Fibroblast of pulmonary artery (primary cell): ENCODE measurements around the gene TUBA1A.

Experiments used
- DNase-seq: peaks from one replicate; pipeline ENCODE4 v3.0.0-alpha.2; 2010; ENCODE audit warnings: low read depth
- H3K4me3 ChIP-seq: replicated peaks from 2 replicates; pipeline ENCODE4 v1.5.1; 2011; ENCODE audit warnings: low read depth, mild to moderate bottlenecking, control low read depth, low read length, moderate library complexity
- TF ChIP-seq, protein P1 (sequence below): IDR thresholded peaks from 2 replicates; pipeline ENCODE4 v1.5.1; 2011; ENCODE audit warnings: mild to moderate bottlenecking, control low read depth, low read length, inconsistent platforms; ENCODE audit errors: missing control alignments

Gene TUBA1A

DNA sequence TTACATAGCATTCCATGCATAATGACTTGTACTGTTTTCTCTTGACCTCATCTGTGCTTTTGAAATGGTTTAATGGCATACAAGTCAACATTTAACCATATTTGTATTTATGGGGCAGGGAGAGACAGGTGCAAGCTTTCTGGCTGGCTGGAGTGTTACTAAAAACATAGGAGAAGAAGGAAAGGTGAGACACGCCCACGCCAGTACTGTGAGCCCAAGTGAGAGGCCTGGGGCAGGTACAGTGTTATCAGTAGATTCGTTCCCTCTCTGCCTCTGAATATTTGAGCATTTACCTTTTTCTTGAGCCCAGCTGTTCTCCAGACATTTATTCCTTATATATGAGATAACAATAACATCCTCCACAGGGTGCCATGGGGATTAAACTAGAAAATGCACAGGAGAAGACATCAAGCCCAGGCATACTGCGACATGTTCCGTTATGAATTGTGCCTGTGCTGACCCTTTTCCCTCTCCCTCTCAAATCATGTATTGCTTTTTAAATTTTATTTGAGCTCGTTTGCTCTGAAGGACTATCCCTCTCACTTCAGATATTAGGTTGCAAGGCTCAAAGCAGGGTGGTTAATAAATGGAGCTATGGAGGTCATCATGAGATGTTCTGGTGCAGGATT is 41.4 kb upstream of the TUBA1A start:
- TF ChIP-seq, protein P1, sequence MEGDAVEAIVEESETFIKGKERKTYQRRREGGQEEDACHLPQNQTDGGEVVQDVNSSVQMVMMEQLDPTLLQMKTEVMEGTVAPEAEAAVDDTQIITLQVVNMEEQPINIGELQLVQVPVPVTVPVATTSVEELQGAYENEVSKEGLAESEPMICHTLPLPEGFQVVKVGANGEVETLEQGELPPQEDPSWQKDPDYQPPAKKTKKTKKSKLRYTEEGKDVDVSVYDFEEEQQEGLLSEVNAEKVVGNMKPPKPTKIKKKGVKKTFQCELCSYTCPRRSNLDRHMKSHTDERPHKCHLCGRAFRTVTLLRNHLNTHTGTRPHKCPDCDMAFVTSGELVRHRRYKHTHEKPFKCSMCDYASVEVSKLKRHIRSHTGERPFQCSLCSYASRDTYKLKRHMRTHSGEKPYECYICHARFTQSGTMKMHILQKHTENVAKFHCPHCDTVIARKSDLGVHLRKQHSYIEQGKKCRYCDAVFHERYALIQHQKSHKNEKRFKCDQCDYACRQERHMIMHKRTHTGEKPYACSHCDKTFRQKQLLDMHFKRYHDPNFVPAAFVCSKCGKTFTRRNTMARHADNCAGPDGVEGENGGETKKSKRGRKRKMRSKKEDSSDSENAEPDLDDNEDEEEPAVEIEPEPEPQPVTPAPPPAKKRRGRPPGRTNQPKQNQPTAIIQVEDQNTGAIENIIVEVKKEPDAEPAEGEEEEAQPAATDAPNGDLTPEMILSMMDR = no peak
- DNase-seq = no peak
- H3K4me3 ChIP-seq = no peak overlapping the region

DNA sequence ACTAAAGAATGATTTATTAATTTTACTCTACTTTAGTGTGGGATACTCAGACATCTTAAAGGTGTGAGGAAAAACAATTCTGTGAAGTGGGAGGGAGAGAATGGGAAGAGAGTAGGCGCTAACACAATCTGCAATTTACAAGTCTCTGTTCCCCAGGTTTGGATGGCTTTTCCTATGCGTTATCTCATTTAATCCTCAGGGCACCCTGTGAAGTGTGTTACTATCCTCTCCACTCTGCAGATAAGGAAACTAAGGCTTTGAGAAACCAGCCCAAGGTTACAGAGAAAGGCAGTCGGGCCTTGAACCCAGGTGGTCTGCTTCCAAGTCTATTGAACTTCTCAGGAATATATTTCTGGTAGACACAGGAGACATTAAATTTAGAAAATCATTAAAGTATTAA is 39.8 kb upstream of the TUBA1A start:
- TF ChIP-seq, protein P1 = no peak
- no peak for DNase-seq
- H3K4me3 ChIP-seq = no peak overlapping the region

DNA sequence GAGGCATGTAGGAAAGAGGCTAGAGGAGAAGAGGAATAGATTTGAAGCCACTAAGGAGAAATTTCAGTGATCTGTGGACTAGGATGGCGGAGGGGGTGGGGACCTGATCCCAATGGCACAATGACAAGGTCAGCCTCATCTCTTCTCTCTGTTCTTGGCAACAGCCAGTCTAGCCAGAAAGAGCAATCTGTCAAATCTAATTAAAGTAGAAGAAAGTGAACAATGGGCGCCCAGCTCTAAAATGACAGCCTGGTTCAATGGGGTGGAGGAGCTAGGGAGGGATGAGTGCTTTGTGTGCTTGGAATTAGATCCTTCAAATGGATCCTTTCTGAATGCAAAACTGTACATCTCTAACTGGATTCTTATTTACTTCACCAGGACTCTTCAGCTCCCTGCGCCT is 38.8 kb upstream of the TUBA1A start:
- no peak overlapping the region for H3K4me3 ChIP-seq
- TF ChIP-seq, protein P1 = no peak
- no peak for DNase-seq

DNA sequence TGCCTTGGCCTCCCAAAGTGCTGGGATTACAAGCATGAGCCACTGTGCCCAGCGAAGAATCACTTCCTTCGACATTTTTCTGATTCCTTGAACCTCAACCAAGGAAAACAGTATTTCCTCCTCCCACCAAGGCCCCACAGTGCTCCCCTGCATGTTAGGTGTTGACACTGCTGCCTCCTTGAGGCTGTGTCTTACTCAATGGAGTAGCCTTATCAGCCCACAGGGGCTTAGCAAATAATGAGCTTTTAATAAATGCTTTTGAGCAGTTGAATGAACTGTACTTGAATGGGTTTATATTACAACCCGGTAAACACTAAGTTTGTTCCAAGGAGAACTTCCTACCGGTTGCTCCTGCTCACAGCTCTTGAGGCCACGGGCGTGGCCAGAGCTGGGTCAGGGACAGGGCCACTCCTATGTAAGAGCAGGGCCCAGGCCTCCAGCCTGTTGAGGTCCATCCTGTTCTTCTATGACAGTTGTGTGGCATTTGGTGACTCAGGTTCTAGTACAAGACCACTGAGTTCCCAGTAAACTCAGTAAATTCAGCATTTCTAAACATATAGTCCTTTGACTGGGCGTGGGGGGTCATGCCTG is 36.8 kb upstream of the TUBA1A start:
- H3K4me3 ChIP-seq = no peak overlapping the region
- TF ChIP-seq, protein P1 = peak; percentile 27
- peak; percentile 65 for DNase-seq

DNA sequence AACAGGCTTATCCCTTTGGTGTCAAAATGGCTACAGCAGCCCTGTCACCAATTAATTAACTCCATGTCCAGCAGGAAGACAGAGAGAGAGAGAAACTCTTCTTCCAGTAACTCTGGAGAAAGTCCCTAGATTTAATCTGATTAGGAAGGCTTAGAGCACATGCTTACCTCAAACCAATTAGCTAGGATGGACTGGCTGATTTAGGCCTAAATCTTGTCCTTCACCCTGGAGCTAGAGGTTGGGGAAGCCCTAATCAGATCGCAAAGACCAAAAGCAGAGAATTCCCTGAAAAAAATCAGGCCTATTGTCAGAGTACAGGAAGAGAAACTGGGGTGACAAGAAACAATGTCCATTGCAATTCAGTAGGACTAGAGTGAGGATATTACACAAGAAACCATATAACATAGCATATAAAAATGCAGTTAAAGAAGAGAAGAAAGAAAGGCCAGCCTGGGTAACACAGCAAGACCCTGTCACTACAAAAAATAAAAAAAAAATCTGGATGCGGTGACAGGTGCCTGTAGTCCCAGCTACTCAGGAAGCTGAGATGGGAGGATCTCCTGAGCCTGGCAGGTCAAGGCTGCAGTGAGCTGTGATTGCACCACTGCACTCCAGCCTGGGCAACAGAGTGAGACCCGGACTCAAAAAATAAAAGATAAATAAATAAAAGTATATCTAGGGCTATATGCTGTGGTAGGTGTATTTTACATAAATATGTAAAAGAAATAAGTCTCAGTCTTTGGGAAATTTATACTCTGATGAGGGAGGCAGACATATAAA is 34.9 kb upstream of the TUBA1A start:
- TF ChIP-seq, protein P1 = no peak
- DNase-seq = no peak
- H3K4me3 ChIP-seq = no peak overlapping the region

DNA sequence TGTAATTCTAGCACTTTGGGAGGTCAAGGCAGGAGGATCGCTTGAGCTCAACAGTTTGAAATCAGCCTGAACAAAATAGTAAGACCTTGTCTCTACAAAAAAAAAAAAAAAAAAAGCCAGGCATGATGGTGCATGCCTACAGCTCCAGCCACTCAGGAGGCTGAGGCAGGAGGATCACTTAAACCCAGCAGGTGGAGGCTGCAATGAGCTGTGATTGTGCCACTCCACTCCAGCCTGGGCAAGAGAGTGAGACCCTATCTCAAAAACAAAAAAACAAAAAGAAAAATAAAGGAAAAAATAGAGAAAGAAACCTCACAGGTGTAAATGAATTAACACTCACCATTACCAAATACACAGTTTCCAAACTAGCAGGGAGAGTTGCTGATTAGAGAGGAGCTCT is 34.2 kb upstream of the TUBA1A start:
- no peak for DNase-seq
- H3K4me3 ChIP-seq = no peak overlapping the region
- TF ChIP-seq, protein P1 = no peak
